Stimulated activated CD8-positive, alpha-beta memory T cell treated with anti-CD3 and anti-CD28 coated beads, Interleukin-7, amount 100 ng/mL, for 1 hour (primary cell): Measurements from ENCODE around the gene LRRC53.

Experiments
- DNase-seq, 2 donors: peaks; one replicate each; pipeline ENCODE4 v3.0.0-alpha.2; 2020; ENCODE audit warnings: low read depth in 2 of 2

The LRRC53 gene

GRCh38 chr1:74430342-74430934 lies 82.0 kb downstream of the LRRC53 start:
- no peak for DNase-seq

GRCh38 chr1:74429580-74429979 lies 82.8 kb downstream of the LRRC53 start:
- no peak for DNase-seq

GRCh38 chr1:74427681-74428080 lies 84.7 kb downstream of the LRRC53 start:
- DNase-seq = no peak

GRCh38 chr1:74426208-74426937 lies 86.0 kb downstream of the LRRC53 start:
- no peak for DNase-seq

GRCh38 chr1:74425676-74426075 lies 86.7 kb downstream of the LRRC53 start:
- no peak for DNase-seq

- no peak for DNase-seq
These were observed 88.9 kb downstream of the LRRC53 start for GRCh38 chr1:74423471-74423870.

GRCh38 chr1:74422421-74423292 lies 89.8 kb downstream of the LRRC53 start:
- DNase-seq = no peak

GRCh38 chr1:74420467-74420866 lies 91.9 kb downstream of the LRRC53 start:
- no peak for DNase-seq
